ENCODE data around the gene GABARAPL2. TPM values are rescaled to one million over a fixed set of nuclear protein-coding genes. Genes with fewer than 3 reads are reported as not detected.

Gene GABARAPL2
- total and polyA plus RNA-seq, 2 donors (not counting 1 experiment from before 2014, with no cell fraction given), result 73.0 to 84.9 TPM

DNA sequence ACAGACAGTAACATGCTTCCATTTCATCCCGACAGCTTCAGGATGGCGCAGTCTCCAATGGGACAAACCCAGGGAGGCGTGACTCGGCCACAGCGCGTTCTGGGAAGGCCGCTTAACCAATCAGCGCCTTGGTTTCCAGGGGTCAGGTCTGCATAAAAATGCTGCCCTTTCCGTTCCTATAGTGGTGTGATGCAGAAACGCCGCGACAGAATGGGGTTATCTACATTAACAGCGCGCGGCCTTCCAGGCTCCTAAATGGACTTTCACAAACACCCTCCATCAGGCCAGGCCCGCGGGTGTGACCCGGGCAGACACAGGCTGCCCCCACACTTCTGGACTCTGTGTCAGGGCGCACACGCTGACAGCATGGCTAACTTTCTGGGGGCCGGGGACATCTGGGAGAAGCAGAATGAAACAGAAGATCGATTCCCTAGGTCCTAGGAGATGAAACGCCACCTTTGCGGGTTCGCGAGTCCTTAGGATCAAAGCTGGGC, 10.9 kb upstream of the GABARAPL2 start:
- no peaks in the 10 kb centered on the region for H3K36me3 ChIP-seq (replicated peaks in 1 of 2; ENCODE audit: control extremely low read depth in 1 of 2, control insufficient read depth in 1 of 2, extremely low read depth in 1 of 2, insufficient read depth in 2 of 2, low read length in 1 of 2)
- ATAC-seq (ENCODE audit: low read depth) (no peak), DNase-seq (no peak)
- ChIA-PET CTCF (interaction anchor here (1.0 kb wide), 1 partner anchor 12 kb away, joined by 3 read pairs; no protein-coding TSS in a partner anchor), POLR2A (interaction anchor here (1.0 to 2.2 kb wide), 4 partner anchors 10 to 93 kb away, joined by 3 to 16 read pairs (median 4); partner anchors contain the start of genes GABARAPL2, KARS1 and TERF2IP)
- peak overlapping the region; percentile 77 for H3K9ac ChIP-seq (ENCODE audit: low read length)
- no peak for TF ChIP-seq EZH2 (IDR thresholded peaks at IDR 0.05; ENCODE audit: borderline replicate concordance, insufficient read depth, low read depth, low read length, poor library complexity, severe bottlenecking)
- TF ChIP-seq CTCF (IDR thresholded peaks at IDR 0.05), result no peak
- H3K4me1 ChIP-seq (ENCODE audit: control insufficient read depth in 2 of 2, insufficient read depth in 2 of 2, low read length in 2 of 2), result peaks cover 11 to 20% of the 10 kb centered on the region in 2 donors
- H3K4me3 ChIP-seq (ENCODE audit: control extremely low read depth in 1 of 5, extremely low read depth in 1 of 5, insufficient read depth in 1 of 5, low read depth in 2 of 5, low read length in 4 of 5), result peak overlapping the region; percentile 34 to 78 (median 71)
- H3K9me3 ChIP-seq (ENCODE audit: control extremely low read depth in 1 of 3, control insufficient read depth in 2 of 3, insufficient read depth in 1 of 3, low read length in 2 of 3), result no peaks in the 10 kb centered on the region
- peaks cover 0 to 8% (median 0%) of the 10 kb centered on the region in 4 experiments for H3K27me3 ChIP-seq (replicated peaks in 1 of 4; ENCODE audit: control extremely low read depth in 1 of 4, control insufficient read depth in 3 of 4, insufficient read depth in 4 of 4, low read length in 3 of 4)
- peak overlapping the region; percentile 97 for H3K4me3 Mint-ChIP-seq
- H3K9me3 Mint-ChIP-seq (ENCODE audit: insufficient read depth), result no peaks in the 10 kb centered on the region
- H3K27ac ChIP-seq (ENCODE audit: low read length in 2 of 2), result peak overlapping the region in 1 of 2 donors; percentile 76
- H3K4me1 Mint-ChIP-seq, result peaks cover 11% of the 10 kb centered on the region
- H3K79me2 ChIP-seq (ENCODE audit: control insufficient read depth, insufficient read depth, low read length), result no peaks in the 10 kb centered on the region
- intact Hi-C loops (cut with micrococcal nuclease), result no loop called here
- peak overlapping the region; percentile 98 for H3K4me2 ChIP-seq (replicated peaks; ENCODE audit: low read depth, low read length, poor library complexity, severe bottlenecking)
- no peaks in the 10 kb centered on the region for H4K20me1 ChIP-seq (ENCODE audit: control insufficient read depth, insufficient read depth, low read length, poor library complexity, severe bottlenecking)
- 3% methylated on average over 26 of the region's 26 CpGs for WGBS (ENCODE audit: insufficient coverage)
- no peaks in the 10 kb centered on the region for H3K27me3 Mint-ChIP-seq
- H3K27ac Mint-ChIP-seq, result peak overlapping the region; percentile 88
- peak overlapping the region; percentile 91 for H2AFZ ChIP-seq (ENCODE audit: insufficient read depth, low read depth, low read length, poor library complexity, severe bottlenecking)
